ENCODE data around the gene NMNAT2. TPM values are rescaled to one million over a fixed set of nuclear protein-coding genes. Genes with fewer than 3 reads are reported as not detected.

The NMNAT2 gene
- total and polyA plus RNA-seq, 10 of the 15 experiments (the other 5 are each of a cell fraction or from before 2014, with no cell fraction given): 0.02 to 2.0 (median 0.60) TPM

- POLR2A ChIA-PET: no interaction called here
- WGBS (ENCODE audit: insufficient coverage, insufficient replicate concordance, low lambda C conversion rate, missing lambda C conversion rate): 0% methylated on average over 3 of the region's 3 CpGs
- H4K20me1 ChIP-seq (ENCODE audit: control insufficient read depth, insufficient read depth): no peaks in the 10 kb centered on the region
- SMC1A ChIA-PET (ENCODE audit: uncharacterized antibody, unreplicated experiment): interaction anchor here (0.7 to 1.4 kb wide), 2 partner anchors 25 to 260 kb away, joined by 4 to 5 read pairs; no protein-coding TSS in a partner anchor
- H3K36me3 ChIP-seq (ENCODE audit: control insufficient read depth in 2 of 2, insufficient read depth in 2 of 2, low read length in 1 of 2): no peaks in the 10 kb centered on the region
- RAD21 ChIA-PET (ENCODE audit: unreplicated experiment): interaction anchor here (0.7 kb wide), 1 partner anchor 62 kb away, joined by 3 read pairs; no protein-coding TSS in a partner anchor
- no peaks in the 10 kb centered on the region for H3K79me2 ChIP-seq (ENCODE audit: control insufficient read depth, insufficient read depth, low read length)
- H3K27me3 ChIP-seq (replicated peaks in 1 of 2; ENCODE audit: control insufficient read depth in 2 of 2, insufficient read depth in 2 of 2, low read length in 1 of 2): no peaks in the 10 kb centered on the region
- no peak for ATAC-seq
- H3K9me3 ChIP-seq (replicated peaks; ENCODE audit: control insufficient read depth, insufficient read depth, low read length): no peaks in the 10 kb centered on the region
- H3K9ac ChIP-seq (ENCODE audit: control insufficient read depth, insufficient read depth, low read length): no peak overlapping the region
- FAIRE-seq: no peak
- BruUV-seq (replicated peaks): no TSS peak
- H3K27ac ChIP-seq (ENCODE audit: control insufficient read depth, insufficient read depth): no peak overlapping the region
- H3K4me2 ChIP-seq (ENCODE audit: control insufficient read depth, insufficient read depth): no peak overlapping the region
- CTCF ChIA-PET: interaction anchor here (1.0 kb wide), 1 partner anchor 25 kb away, joined by 3 read pairs; no protein-coding TSS in a partner anchor
- no peak for DNase-seq (ENCODE audit: low read depth, low spot score)
- in situ Hi-C loops (cut with MboI): no loop called here
- intact Hi-C loops (cut with micrococcal nuclease; ENCODE audit: unreplicated experiment): no loop called here
- no peak overlapping the region for H3K4me3 ChIP-seq
- H2AFZ ChIP-seq (ENCODE audit: control insufficient read depth, low read depth, low read length): no peak overlapping the region
- no peaks in the 10 kb centered on the region for H3K4me1 ChIP-seq (ENCODE audit: control insufficient read depth, insufficient read depth, low read length)
- TF ChIP-seq ZNF274 (IDR thresholded peaks at IDR 0.05; ENCODE audit: insufficient read depth, insufficient read length): no peak
- TF ChIP-seq SUZ12 (IDR thresholded peaks at IDR 0.05; ENCODE audit: unreplicated experiment): no peak
- no peak for TF ChIP-seq MYB (IDR thresholded peaks at IDR 0.05; ENCODE audit: borderline replicate concordance, low read depth, low read length)
- TF ChIP-seq MYC (IDR thresholded peaks at IDR 0.05; ENCODE audit: insufficient read depth, insufficient read length, insufficient replicate concordance, low read length, severe bottlenecking): no peak
- TF ChIP-seq FOS (IDR thresholded peaks at IDR 0.05; ENCODE audit: borderline replicate concordance, extremely low read depth, insufficient read length): no peak
- TF ChIP-seq CBFB (IDR thresholded peaks at IDR 0.05; ENCODE audit: low read depth): no peak
- no peak for TF ChIP-seq EP300 (IDR thresholded peaks at IDR 0.05; ENCODE audit: borderline replicate concordance in 1 of 2, control insufficient read depth in 1 of 2, low read depth in 2 of 2, low read length in 2 of 2)
- TF ChIP-seq BMI1 (IDR thresholded peaks at IDR 0.05; ENCODE audit: borderline replicate concordance): no peak
- TF ChIP-seq BRCA1 (IDR thresholded peaks at IDR 0.05; ENCODE audit: low read depth, low read length): no peak
- no peak for TF ChIP-seq HSF1 (IDR thresholded peaks at IDR 0.05; ENCODE audit: low read depth, low read length)
- TF ChIP-seq ZBTB4 (CRISPR knock-in tag; IDR thresholded peaks at IDR 0.05): no peak
- TF ChIP-seq CHD1 (IDR thresholded peaks at IDR 0.05; ENCODE audit: low read depth, low read length): no peak
- TF ChIP-seq, protein P1, sequence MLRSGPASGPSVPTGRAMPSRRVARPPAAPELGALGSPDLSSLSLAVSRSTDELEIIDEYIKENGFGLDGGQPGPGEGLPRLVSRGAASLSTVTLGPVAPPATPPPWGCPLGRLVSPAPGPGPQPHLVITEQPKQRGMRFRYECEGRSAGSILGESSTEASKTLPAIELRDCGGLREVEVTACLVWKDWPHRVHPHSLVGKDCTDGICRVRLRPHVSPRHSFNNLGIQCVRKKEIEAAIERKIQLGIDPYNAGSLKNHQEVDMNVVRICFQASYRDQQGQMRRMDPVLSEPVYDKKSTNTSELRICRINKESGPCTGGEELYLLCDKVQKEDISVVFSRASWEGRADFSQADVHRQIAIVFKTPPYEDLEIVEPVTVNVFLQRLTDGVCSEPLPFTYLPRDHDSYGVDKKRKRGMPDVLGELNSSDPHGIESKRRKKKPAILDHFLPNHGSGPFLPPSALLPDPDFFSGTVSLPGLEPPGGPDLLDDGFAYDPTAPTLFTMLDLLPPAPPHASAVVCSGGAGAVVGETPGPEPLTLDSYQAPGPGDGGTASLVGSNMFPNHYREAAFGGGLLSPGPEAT (IDR thresholded peaks at IDR 0.05; ENCODE audit: low read depth): no peak
- TF ChIP-seq PAX5 (IDR thresholded peaks at IDR 0.05; ENCODE audit: borderline replicate concordance, low read depth, low read length): no peak
Observed at GRCh38 chr1:183203094-183203493, 215.1 kb downstream of the NMNAT2 start.

All from GM12878 (cell line).